PC-3 (cell line): Measurements from ENCODE around the gene CCR9.

Experiments
- CTCF ChIP-seq: fragments of 300-600 bp; sonication (generic); conservative IDR thresholded peaks from 2 replicates; pipeline ENCODE4 v1.5.1; 2017; ENCODE audit warnings: antibody characterized with exemption, low read depth, mild to moderate bottlenecking, low read length
- EZH2 ChIP-seq: fragments of 300-600 bp; sonication (generic); IDR thresholded peaks from one replicate; pipeline ENCODE4 v1.6.1; 2017; ENCODE audit warnings: antibody characterized with exemption, mild to moderate bottlenecking, low read length; ENCODE audit not compliant: unreplicated experiment
- EZH2phosphoT487 ChIP-seq: fragments of 300-600 bp; sonication (generic); IDR thresholded peaks from 2 replicates; pipeline ENCODE4 v1.6.1; 2018; ENCODE audit warnings: mild to moderate bottlenecking, antibody characterized with exemption, low read length, borderline replicate concordance

DNA sequence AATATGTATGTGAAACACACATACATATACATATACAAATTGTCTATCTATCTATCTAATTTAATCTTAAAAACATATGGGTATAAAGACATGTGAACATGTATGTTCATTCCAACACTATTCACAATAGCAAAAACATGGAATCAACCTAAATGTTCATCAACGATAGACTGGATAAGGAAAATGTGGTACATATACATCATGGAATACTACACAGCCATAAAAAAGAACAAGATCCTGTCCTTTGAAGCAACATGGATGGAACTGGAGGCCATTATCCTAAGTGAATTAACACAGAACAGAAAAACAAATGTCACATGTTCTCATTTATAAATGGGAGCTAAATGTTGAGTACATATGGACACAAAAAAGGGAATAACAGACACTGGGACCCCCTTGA, 5.8 kb downstream of the CCR9 start:
- no peak for TF ChIP-seq EZH2
- TF ChIP-seq CTCF: no peak
- TF ChIP-seq EZH2phosphoT487: no peak
